RWPE1 (cell line): ENCODE results near the gene ECM2.

Source experiments
- CTCF ChIA-PET: fragments of 350-600 bp; sonication (Branson Sonifier 250); formaldehyde crosslinking; extraction: SDS; loops from one replicate; lab custom pipeline; 2021; lab: Yijun Ruan, JAX
- POLR2A ChIA-PET: fragments of 400-600 bp; formaldehyde crosslinking; extraction: SDS; loops from one replicate; lab custom pipeline; 2020; ENCODE audit warnings: antibody characterized with exemption; ENCODE audit not compliant: low non-redundant PET; lab: Yijun Ruan, JAX
- DNase-seq: peaks from one replicate; pipeline ENCODE4 v3.0.0; 2012; ENCODE audit warnings: low spot score
- H3K27ac ChIP-seq: fragments of 450-650 bp; 2 replicates; pipeline ENCODE4 v1.5.1; 2017
- TF ChIP-seq, protein P1 (sequence below): fragments of 450-650 bp; conservative IDR thresholded peaks from 2 replicates; pipeline ENCODE4 v1.5.1; 2017; ENCODE audit warnings: low read depth, mild to moderate bottlenecking

ECM2 gene

DNA sequence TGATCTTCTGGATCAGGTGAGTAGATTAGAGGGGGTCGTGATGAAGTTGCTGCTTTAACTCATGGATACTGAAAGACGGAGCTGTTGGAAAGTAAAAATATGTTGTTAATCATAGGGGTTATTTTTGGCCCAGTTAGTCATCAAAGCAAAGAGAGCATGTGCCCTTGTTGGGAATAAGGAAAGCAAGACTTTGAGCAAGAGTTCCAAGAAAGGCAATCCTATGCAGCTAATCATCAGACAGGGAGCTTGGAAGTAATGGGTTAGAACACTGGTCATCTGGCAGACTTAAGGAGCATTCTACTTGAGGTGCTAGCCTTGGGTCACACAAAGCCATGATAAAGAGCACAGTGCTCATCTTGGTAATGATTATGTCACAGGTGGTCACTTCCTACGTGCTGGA, 71.8 kb downstream of the ECM2 start:
- H3K27ac ChIP-seq = no peak overlapping the region
- CTCF ChIA-PET = interaction anchor here (0.7 kb wide), 1 partner anchor 10 kb away, joined by 4 read pairs; no protein-coding TSS in a partner anchor
- DNase-seq = peak; percentile 65
- POLR2A ChIA-PET = no interaction called here
- TF ChIP-seq, protein P1, sequence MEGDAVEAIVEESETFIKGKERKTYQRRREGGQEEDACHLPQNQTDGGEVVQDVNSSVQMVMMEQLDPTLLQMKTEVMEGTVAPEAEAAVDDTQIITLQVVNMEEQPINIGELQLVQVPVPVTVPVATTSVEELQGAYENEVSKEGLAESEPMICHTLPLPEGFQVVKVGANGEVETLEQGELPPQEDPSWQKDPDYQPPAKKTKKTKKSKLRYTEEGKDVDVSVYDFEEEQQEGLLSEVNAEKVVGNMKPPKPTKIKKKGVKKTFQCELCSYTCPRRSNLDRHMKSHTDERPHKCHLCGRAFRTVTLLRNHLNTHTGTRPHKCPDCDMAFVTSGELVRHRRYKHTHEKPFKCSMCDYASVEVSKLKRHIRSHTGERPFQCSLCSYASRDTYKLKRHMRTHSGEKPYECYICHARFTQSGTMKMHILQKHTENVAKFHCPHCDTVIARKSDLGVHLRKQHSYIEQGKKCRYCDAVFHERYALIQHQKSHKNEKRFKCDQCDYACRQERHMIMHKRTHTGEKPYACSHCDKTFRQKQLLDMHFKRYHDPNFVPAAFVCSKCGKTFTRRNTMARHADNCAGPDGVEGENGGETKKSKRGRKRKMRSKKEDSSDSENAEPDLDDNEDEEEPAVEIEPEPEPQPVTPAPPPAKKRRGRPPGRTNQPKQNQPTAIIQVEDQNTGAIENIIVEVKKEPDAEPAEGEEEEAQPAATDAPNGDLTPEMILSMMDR = no peak

DNA sequence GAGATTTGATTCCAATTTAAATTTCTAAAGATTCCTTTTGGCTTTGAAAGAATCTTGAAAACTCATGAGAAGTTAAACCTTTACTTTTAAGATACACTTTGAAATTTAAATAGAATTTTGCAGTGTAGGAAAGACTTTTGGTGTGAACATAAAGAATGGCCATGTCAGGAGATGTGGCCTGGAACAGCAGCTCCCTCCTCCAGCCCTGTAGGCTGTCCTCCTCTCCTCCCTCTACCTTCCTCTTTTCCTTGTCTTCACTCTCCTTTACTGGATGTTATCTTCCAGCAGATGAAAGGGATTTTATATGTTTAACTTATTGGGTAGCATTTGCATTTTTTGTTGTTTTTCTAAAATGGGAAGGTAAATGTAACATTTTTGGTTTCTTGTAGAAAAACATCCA, 72.4 kb downstream of the ECM2 start:
- H3K27ac ChIP-seq = no peak overlapping the region
- ChIA-PET POLR2A (no interaction called here), CTCF (interaction anchor here (0.6 to 0.7 kb wide), 2 partner anchors 9 to 350 kb away, joined by 3 to 4 read pairs; no protein-coding TSS in a partner anchor)
- TF ChIP-seq, protein P1 = no peak
- no peak for DNase-seq

- no peak overlapping the region for H3K27ac ChIP-seq
- ChIA-PET CTCF (no interaction called here), POLR2A (no interaction called here)
- TF ChIP-seq, protein P1 = no peak
- no peak for DNase-seq
Measured at GRCh38 chr9:92457576-92457975, 78.2 kb downstream of the ECM2 start.

DNA sequence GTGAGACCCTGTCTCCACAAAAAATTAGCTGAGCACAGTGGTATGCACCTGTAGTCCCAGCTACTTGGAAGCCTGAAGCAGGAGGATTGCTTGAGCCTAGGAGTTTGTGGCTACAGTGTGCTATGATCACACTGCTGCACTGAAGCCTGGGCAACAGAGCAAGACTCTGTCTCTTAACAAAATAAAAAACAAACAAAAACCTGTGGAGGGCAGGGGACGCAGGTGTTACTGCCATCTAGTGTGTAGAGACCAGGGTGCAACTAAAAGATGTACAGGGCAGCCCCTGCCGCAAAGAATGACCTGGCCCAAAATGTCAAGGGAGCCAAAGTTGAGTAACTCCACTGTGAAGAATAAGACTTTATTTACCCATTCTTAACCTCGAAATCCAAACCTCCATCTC, 80.6 kb downstream of the ECM2 start:
- DNase-seq = peak; percentile 35

DNA sequence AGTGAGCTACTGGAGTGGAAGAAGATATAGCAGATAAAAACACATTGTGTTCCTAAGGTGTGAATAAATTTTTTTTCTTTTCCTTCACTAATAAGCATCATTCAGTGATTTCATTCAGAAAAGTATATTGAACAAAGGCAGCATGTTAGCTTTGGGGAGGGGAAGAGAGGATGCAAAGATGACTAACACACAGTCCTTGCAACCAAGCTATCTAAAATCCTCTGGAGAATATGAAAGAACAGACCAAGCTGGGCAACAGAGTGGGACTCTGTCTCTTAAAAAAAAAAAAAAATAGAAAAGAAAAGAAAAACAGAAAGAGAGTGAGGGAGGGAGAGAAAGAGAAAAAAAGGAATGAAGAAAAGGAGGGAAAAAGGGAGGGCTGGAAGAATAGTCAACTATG, 89.3 kb downstream of the ECM2 start:
- no peak overlapping the region for H3K27ac ChIP-seq
- CTCF ChIA-PET = interaction anchor here (0.6 to 0.8 kb wide), 3 partner anchors 95 to 308 kb away, joined by 3 to 5 read pairs (median 4); no protein-coding TSS in a partner anchor
- no peak for DNase-seq
- POLR2A ChIA-PET = no interaction called here
- TF ChIP-seq, protein P1 = no peak

More for the DNA sequence above, 80.6 kb downstream of the ECM2 start:
- POLR2A ChIA-PET = no interaction called here
- TF ChIP-seq, protein P1 = peak; percentile 39; the same call in 1 of the 2 replicates
- no peak overlapping the region for H3K27ac ChIP-seq
- CTCF ChIA-PET = interaction anchor here (0.6 to 1.0 kb wide), 6 partner anchors 48 to 1000 kb away, joined by 3 to 6 read pairs (median 4); no protein-coding TSS in a partner anchor
